ENCODE results near the gene FPR3.

DNA sequence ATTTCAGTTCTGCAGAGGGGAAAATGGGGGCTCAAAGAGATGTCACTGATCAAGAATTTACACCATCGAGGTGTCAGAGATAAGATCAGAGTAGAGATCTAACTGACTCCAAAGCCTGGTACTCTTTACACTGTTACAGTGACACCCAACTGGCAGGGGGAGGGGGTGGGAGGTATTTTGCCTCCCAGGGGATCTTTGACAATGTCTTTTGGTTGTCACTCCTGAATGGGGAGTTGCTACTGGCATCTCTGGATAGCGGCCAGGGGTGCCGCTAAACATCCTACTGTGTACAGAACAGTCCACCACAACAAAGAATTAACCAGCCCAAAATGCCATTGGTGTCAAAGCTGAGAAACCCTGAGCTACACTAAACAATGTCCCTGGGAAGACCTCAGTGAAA is 3.1 kb downstream of the FPR3 start:
- TF ChIP-seq, protein P1, sequence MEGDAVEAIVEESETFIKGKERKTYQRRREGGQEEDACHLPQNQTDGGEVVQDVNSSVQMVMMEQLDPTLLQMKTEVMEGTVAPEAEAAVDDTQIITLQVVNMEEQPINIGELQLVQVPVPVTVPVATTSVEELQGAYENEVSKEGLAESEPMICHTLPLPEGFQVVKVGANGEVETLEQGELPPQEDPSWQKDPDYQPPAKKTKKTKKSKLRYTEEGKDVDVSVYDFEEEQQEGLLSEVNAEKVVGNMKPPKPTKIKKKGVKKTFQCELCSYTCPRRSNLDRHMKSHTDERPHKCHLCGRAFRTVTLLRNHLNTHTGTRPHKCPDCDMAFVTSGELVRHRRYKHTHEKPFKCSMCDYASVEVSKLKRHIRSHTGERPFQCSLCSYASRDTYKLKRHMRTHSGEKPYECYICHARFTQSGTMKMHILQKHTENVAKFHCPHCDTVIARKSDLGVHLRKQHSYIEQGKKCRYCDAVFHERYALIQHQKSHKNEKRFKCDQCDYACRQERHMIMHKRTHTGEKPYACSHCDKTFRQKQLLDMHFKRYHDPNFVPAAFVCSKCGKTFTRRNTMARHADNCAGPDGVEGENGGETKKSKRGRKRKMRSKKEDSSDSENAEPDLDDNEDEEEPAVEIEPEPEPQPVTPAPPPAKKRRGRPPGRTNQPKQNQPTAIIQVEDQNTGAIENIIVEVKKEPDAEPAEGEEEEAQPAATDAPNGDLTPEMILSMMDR (IDR thresholded peaks at IDR 0.05): no peak
- TF ChIP-seq POLR2A (IDR thresholded peaks at IDR 0.05): no peak

Measured in body of pancreas (tissue), 4 donors.